GM12875 (cell line): ENCODE data around the gene CHRNB2.

Source experiments
- H3K4me3 ChIP-seq: one replicate; pipeline ENCODE4 v1.5.1; 2011; ENCODE audit warnings: low read depth, low read length, control low read depth
- CTCF ChIP-seq: IDR thresholded peaks from 2 replicates; pipeline ENCODE4 v1.5.1; 2011; ENCODE audit warnings: low read depth, mild to moderate bottlenecking, control low read depth, inconsistent platforms, low read length, moderate library complexity, borderline replicate concordance; ENCODE audit not compliant: insufficient read depth

The CHRNB2 gene

GRCh38 chr1:154575147-154575927, 7.8 kb downstream of the CHRNB2 start:
- no peak for TF ChIP-seq CTCF
- no peak overlapping the region for H3K4me3 ChIP-seq

GRCh38 chr1:154575951-154576566, 8.5 kb downstream of the CHRNB2 start:
- no peak for TF ChIP-seq CTCF
- H3K4me3 ChIP-seq, result no peak overlapping the region

GRCh38 chr1:154577346-154578057, 9.9 kb downstream of the CHRNB2 start:
- no peak for TF ChIP-seq CTCF
- no peak overlapping the region for H3K4me3 ChIP-seq

DNA sequence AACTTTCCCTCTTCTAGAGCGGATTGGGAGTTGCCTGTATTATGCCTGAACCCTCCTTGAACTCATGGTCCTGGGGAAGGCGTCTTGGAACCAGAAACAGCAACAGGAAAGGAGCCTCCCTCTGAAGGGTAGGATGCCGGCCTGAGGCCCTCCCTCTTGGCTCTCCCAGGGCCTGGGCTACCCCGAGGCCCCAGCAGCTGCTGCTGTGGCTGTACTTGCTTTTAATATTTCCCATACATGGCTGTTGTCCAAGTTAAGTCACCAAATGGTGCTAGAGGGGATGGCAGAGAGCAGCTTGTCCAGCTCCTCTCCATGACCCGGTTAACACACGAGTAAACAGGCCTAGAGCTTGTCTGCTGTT, 10.5 kb downstream of the CHRNB2 start:
- H3K4me3 ChIP-seq, result no peak overlapping the region
- TF ChIP-seq CTCF, result no peak

GRCh38 chr1:154579374-154579773, 11.8 kb downstream of the CHRNB2 start:
- TF ChIP-seq CTCF, result no peak
- H3K4me3 ChIP-seq, result no peak overlapping the region

DNA sequence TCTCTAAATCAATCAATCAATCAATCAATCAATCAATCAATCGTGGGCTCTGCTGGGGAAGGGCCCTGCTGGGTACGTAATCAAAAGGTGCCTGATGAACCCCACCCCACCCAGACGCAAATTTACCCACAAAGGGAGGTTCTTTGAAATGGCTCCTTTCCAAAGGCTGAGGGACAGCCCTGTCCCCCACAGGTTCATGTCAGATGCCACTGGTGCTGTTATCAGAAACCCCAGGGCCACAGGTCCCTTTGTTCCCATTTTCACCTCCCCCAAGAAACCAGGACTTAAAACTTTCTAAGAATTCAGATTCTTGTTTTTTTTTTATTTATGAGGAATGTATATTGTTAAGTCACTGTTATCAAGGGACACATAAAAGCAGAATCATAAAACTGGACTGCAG, 14.2 kb downstream of the CHRNB2 start:
- no peak overlapping the region for H3K4me3 ChIP-seq
- TF ChIP-seq CTCF, result no peak
